GM23338 (cell line): ENCODE results near the gene ATP8A2. TPM values are rescaled to one million over a fixed set of nuclear protein-coding genes. Genes with fewer than 3 reads are reported as not detected.

ENCODE experiments used
- ATAC-seq: fragments of 200-7000 bp; cut with Tn5 transposase; 3 replicates; pipeline ENCODE4 v1.9.1; 2020
- DNase-seq: peaks from one replicate; pipeline ENCODE4 v3.0.0-alpha.2; 2015; ENCODE audit warnings: low spot score
- H2AFZ ChIP-seq: fragments of 200-600 bp; sonication (generic); 2 replicates; pipeline ENCODE4 v1.8.0; 2016; ENCODE audit warnings: antibody characterized with exemption, mild to moderate bottlenecking, moderate library complexity
- H3F3A ChIP-seq: fragments of 200-600 bp; sonication (generic); replicated peaks from 2 replicates; pipeline ENCODE4 v1.8.0; 2017; ENCODE audit warnings: antibody characterized with exemption, mixed run types, low read depth
- H3K27ac ChIP-seq: fragments of 200-600 bp; sonication (generic); 2 replicates; pipeline ENCODE4 v1.6.1; 2016; ENCODE audit warnings: low read depth
- H3K27me3 ChIP-seq: fragments of 200-600 bp; sonication (generic); 2 replicates; pipeline ENCODE4 v1.8.0; 2016; ENCODE audit warnings: mild to moderate bottlenecking, mixed run types, moderate library complexity; ENCODE audit not compliant: insufficient read depth
- H3K36me3 ChIP-seq: fragments of 200-600 bp; sonication (generic); 2 replicates; pipeline ENCODE4 v1.8.0; 2016; ENCODE audit warnings: mild to moderate bottlenecking; ENCODE audit not compliant: insufficient read depth
- H3K4me1 ChIP-seq: fragments of 200-600 bp; sonication (generic); 2 replicates; pipeline ENCODE4 v1.8.0; 2016; ENCODE audit warnings: mild to moderate bottlenecking, moderate library complexity; ENCODE audit not compliant: insufficient read depth
- H3K4me2 ChIP-seq: fragments of 200-600 bp; sonication (generic); 2 replicates; pipeline ENCODE4 v1.7.1; 2017; ENCODE audit warnings: mixed run types
- H3K4me3 ChIP-seq: fragments of 200-600 bp; sonication (generic); 2 replicates; pipeline ENCODE4 v1.6.1; 2016; ENCODE audit warnings: mixed run types
- H3K79me2 ChIP-seq: fragments of 200-600 bp; sonication (generic); replicated peaks from 2 replicates; pipeline ENCODE4 v1.8.0; 2017; ENCODE audit warnings: mild to moderate bottlenecking; ENCODE audit not compliant: insufficient read depth
- H3K9me2 ChIP-seq: fragments of 200-600 bp; sonication (generic); 2 replicates; pipeline ENCODE4 v1.8.0; 2017; ENCODE audit not compliant: insufficient read depth
- H4K20me1 ChIP-seq: fragments of 200-600 bp; sonication (generic); replicated peaks from 2 replicates; pipeline ENCODE4 v1.8.0; 2017; ENCODE audit warnings: mild to moderate bottlenecking; ENCODE audit not compliant: insufficient read depth
- H3K27ac Mint-ChIP-seq: 2 replicates; pipeline ENCODE4 v1.8.0; 2020; ENCODE audit warnings: inconsistent platforms, mild to moderate bottlenecking, moderate library complexity, mixed read lengths
- H3K27me3 Mint-ChIP-seq: 3 replicates; pipeline ENCODE4 v1.8.0; 2022; ENCODE audit warnings: low read depth, mild to moderate bottlenecking, moderate library complexity, mixed read lengths, inconsistent platforms; ENCODE audit not compliant: insufficient read depth, poor library complexity
- H3K36me3 Mint-ChIP-seq: 3 replicates; pipeline ENCODE4 v1.8.0; 2021; ENCODE audit warnings: low read depth, mild to moderate bottlenecking, inconsistent platforms, moderate library complexity, mixed read lengths
- H3K4me1 Mint-ChIP-seq: 3 replicates; pipeline ENCODE4 v1.8.0; 2020; ENCODE audit warnings: mild to moderate bottlenecking, inconsistent platforms, mixed read lengths
- H3K4me3 Mint-ChIP-seq: 3 replicates; pipeline ENCODE4 v1.8.0; 2021; ENCODE audit warnings: moderate library complexity, mild to moderate bottlenecking, inconsistent platforms, mixed read lengths
- H3K9me3 Mint-ChIP-seq: 3 replicates; pipeline ENCODE4 v1.8.0; 2020; ENCODE audit warnings: moderate library complexity, mild to moderate bottlenecking, inconsistent platforms, mixed read lengths
- ETS1 ChIP-seq: IDR thresholded peaks from 2 replicates; pipeline ENCODE4 v1.6.1; 2016; ENCODE audit warnings: antibody characterized with exemption
- EZH2 ChIP-seq: fragments of 200-600 bp; sonication (generic); IDR thresholded peaks from one replicate; pipeline ENCODE4 v1.8.0; 2017; ENCODE audit warnings: antibody characterized with exemption, mild to moderate bottlenecking, low read depth; ENCODE audit not compliant: unreplicated experiment
- EZH2phosphoT487 ChIP-seq: fragments of 200-600 bp; sonication (generic); IDR thresholded peaks from one replicate; pipeline ENCODE4 v1.8.1; 2018; ENCODE audit warnings: antibody characterized with exemption; ENCODE audit not compliant: unreplicated experiment
- JUNB ChIP-seq: IDR thresholded peaks from one replicate; pipeline ENCODE4 v1.6.1; 2016; ENCODE audit warnings: antibody characterized with exemption; ENCODE audit not compliant: unreplicated experiment
- NANOG ChIP-seq: IDR thresholded peaks from 2 replicates; pipeline ENCODE4 v1.6.1; 2016; ENCODE audit warnings: antibody characterized with exemption, borderline replicate concordance
- STAT1 ChIP-seq: IDR thresholded peaks from one replicate; pipeline ENCODE4 v1.6.1; 2016; ENCODE audit warnings: antibody characterized with exemption; ENCODE audit not compliant: unreplicated experiment
- ZNF114 ChIP-seq: fragments of 250-450 bp; sonication (Bioruptor Pico); IDR thresholded peaks from 2 replicates; pipeline ENCODE4 v1.5.0; 2020; ENCODE audit warnings: mild to moderate bottlenecking, moderate library complexity
- ZNF331 ChIP-seq: fragments of 250-450 bp; sonication (Bioruptor Pico); IDR thresholded peaks from 2 replicates; pipeline ENCODE4 v1.5.0; 2020; ENCODE audit warnings: low read depth, mild to moderate bottlenecking, moderate library complexity
- ZNF462 ChIP-seq: fragments of 250-450 bp; sonication (Bioruptor Pico); IDR thresholded peaks from 2 replicates; pipeline ENCODE4 v1.5.0; 2020; ENCODE audit warnings: mild to moderate bottlenecking, moderate library complexity
- polyA plus RNA-seq: library from polyadenylated mRNA; unstranded; fragments of >200 nt; fragmentation: Nextera tagmentation; extraction: Ambion mirVana; gene quantifications from 2 replicates; pipeline ENCODE4 v1.2.1, GENCODE V29; 2016
- total RNA-seq: library from RNA; depleted of rRNA; stranded (reverse); fragments of >200 nt; shearing (Covaris generic); gene quantifications from 2 replicates; pipeline ENCODE4 v1.2.3, GENCODE V29; 2014
- TF ChIP-seq, protein P1 (sequence below): IDR thresholded peaks from one replicate; pipeline ENCODE4 v1.6.1; 2018; ENCODE audit warnings: antibody characterized with exemption; ENCODE audit not compliant: unreplicated experiment

Gene ATP8A2
- total and polyA plus RNA-seq, 2 experiments from 2014 or later, result 5.7 to 8.8 TPM

DNA sequence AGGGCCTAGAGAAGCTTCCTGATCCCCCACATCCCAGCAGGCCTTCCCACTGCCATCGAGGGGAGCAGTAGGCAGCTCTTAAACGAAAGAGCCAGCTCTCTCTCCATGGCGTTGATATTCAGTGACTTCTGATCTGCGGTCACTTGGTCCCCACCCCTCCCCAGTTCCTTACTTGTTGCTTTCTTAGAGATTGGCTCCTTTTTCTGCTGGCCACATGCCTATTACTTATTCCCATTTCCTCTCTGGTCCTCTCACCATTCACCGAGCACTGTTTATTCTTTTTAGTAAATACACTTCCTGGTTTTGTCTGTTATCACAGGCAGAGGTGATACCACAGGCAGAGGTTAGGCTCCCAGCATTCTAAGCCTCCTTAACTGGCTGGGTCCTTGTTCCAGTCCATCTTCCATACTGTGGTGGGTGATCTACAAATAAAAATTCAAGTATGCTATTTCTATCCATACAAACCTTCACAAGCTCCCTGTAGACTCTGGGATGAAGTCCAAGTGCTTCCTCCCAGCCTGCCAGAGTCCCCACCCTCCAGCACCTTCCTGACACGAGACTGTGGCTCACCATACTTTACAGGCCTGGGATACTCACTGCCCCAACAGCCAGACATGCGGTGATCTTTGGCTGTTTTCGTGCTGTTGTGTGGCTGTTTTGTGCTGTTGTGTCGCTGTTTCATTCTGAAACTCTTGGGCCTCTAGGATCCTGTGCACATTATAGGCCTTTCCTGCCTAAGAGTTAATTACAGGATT, 315.9 kb downstream of the ATP8A2 start:
- Histone ChIP-seq H3K27ac (no peak overlapping the region), H3K27me3 (no peaks in the 10 kb centered on the region), H3K9me2 (no peaks in the 10 kb centered on the region), H2AFZ (no peak overlapping the region), H3F3A (no peaks in the 10 kb centered on the region), H3K4me1 (no peaks in the 10 kb centered on the region), H3K36me3 (no peaks in the 10 kb centered on the region), H3K4me3 (no peak overlapping the region), H3K79me2 (no peaks in the 10 kb centered on the region), H3K4me2 (no peak overlapping the region), H4K20me1 (no peaks in the 10 kb centered on the region)
- H3K4me3 Mint-ChIP-seq, result no peak overlapping the region
- no peak overlapping the region for H3K27ac Mint-ChIP-seq
- DNase-seq (no peak), ATAC-seq (no peak)
- peaks cover 7% of the 10 kb centered on the region for H3K4me1 Mint-ChIP-seq
- H3K9me3 Mint-ChIP-seq, result no peaks in the 10 kb centered on the region
- peaks cover 4% of the 10 kb centered on the region for H3K27me3 Mint-ChIP-seq
- no peaks in the 10 kb centered on the region for H3K36me3 Mint-ChIP-seq
- TF ChIP-seq ETS1 (no peak), ZNF114 (CRISPR knock-in tag) (no peak), NANOG (no peak), EZH2 (no peak), STAT1 (no peak), ZNF331 (CRISPR knock-in tag) (no peak), EZH2phosphoT487 (no peak), JUNB (no peak), ZNF462 (CRISPR knock-in tag) (no peak)
- TF ChIP-seq, protein P1, sequence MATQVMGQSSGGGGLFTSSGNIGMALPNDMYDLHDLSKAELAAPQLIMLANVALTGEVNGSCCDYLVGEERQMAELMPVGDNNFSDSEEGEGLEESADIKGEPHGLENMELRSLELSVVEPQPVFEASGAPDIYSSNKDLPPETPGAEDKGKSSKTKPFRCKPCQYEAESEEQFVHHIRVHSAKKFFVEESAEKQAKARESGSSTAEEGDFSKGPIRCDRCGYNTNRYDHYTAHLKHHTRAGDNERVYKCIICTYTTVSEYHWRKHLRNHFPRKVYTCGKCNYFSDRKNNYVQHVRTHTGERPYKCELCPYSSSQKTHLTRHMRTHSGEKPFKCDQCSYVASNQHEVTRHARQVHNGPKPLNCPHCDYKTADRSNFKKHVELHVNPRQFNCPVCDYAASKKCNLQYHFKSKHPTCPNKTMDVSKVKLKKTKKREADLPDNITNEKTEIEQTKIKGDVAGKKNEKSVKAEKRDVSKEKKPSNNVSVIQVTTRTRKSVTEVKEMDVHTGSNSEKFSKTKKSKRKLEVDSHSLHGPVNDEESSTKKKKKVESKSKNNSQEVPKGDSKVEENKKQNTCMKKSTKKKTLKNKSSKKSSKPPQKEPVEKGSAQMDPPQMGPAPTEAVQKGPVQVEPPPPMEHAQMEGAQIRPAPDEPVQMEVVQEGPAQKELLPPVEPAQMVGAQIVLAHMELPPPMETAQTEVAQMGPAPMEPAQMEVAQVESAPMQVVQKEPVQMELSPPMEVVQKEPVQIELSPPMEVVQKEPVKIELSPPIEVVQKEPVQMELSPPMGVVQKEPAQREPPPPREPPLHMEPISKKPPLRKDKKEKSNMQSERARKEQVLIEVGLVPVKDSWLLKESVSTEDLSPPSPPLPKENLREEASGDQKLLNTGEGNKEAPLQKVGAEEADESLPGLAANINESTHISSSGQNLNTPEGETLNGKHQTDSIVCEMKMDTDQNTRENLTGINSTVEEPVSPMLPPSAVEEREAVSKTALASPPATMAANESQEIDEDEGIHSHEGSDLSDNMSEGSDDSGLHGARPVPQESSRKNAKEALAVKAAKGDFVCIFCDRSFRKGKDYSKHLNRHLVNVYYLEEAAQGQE, result no peak
